Heart right ventricle (tissue), 16 donors: ENCODE results near the gene FAM32A. TPM values are rescaled to one million over a fixed set of nuclear protein-coding genes. Genes with fewer than 3 reads are reported as not detected.

Experiments used
- ATAC-seq, 8 donors: fragments of 200-7000 bp; cut with Tn5 transposase; one replicate each; pipeline ENCODE4 v1.9.1; 2020; ENCODE audit warnings: mild to moderate bottlenecking in 8 of 8, moderate library complexity in 8 of 8, moderate number of reproducible peaks in 1 of 8
- DNase-seq, 2 donors: peaks; one replicate each; pipeline ENCODE4 v3.0.0-alpha.2; 2020
- H3K27ac ChIP-seq, 10 donors: fragments of 200-600 bp; sonication (generic) in 2 of 10; one replicate each; pipeline versions ENCODE4 v1.5.0 to v1.8.0; 2020 to 2022; ENCODE audit warnings: mild to moderate bottlenecking in 3 of 10
- H3K27me3 ChIP-seq, 7 donors: fragments of 200-600 bp; one replicate each; pipeline ENCODE4 v1.8.0; 2021 to 2022; ENCODE audit warnings: mild to moderate bottlenecking in 2 of 7
- H3K36me3 ChIP-seq, 9 donors: fragments of 200-600 bp; sonication (generic) in 1 of 9; one replicate each; pipeline versions ENCODE4 v1.5.0 to v1.8.0; 2020 to 2022; ENCODE audit warnings: mild to moderate bottlenecking in 2 of 9
- H3K4me1 ChIP-seq, 9 donors: fragments of 200-600 bp; sonication (generic) in 1 of 9; one replicate each; pipeline versions ENCODE4 v1.5.0 to v1.8.0; 2020 to 2022; ENCODE audit warnings: mild to moderate bottlenecking in 4 of 9
- H3K4me3 ChIP-seq, 10 donors: fragments of 200-600 bp; sonication (generic) in 2 of 10; one replicate each; pipeline versions ENCODE4 v1.5.0 to v1.8.0; 2020 to 2022; ENCODE audit warnings: mild to moderate bottlenecking in 7 of 10, moderate library complexity in 2 of 10
- H3K9me3 ChIP-seq, 11 donors: fragments of 200-600 bp in 10 of 11; sonication (generic) in 2 of 11; one replicate each; pipeline versions ENCODE4 v1.5.0 to v1.8.0; 2013 to 2022; ENCODE audit warnings: mild to moderate bottlenecking in 2 of 11, control low read depth in 1 of 11, moderate library complexity in 1 of 11
- WGBS, 2 donors: extraction: QIAGEN DNeasy Blood & Tissue Kit; methylation state at CpG; one replicate each; pipeline ENCODE4 v1.1.7; 2013; ENCODE audit warnings: inconsistent platforms in 1 of 2; 5-methylcytosine and 5-hydroxymethylcytosine counted together
- intact Hi-C, 10 donors: fragments of 100-400 bp; cut with DNase I; formaldehyde crosslinking; loops; one replicate each; pipeline versions ENCODE4 v1.11.1 to v1.14.2; 2022
- polyA plus RNA-seq, 2 donors: library from polyadenylated mRNA; stranded (reverse); fragments of 200-250 nt; gene quantifications; one replicate each; pipeline ENCODE4 v1.2.3, GENCODE V29; 2013
- total RNA-seq, 10 donors: library from RNA; stranded (reverse); fragmentation: NEBNext Ultra II Directional in 3 of 10; extraction: Animal tissue kit (Norgen Biotek cat#: 25700) in 3 of 10; gene quantifications; one replicate each; pipeline versions ENCODE4 v1.2.1 to v1.2.4, GENCODE V29; 2021 to 2023
- TF ChIP-seq, protein P1 (sequence below), 9 donors: fragments of 200-600 bp; sonication (generic) in 2 of 9; IDR thresholded peaks; one replicate each; pipeline versions ENCODE4 v1.5.0 to v1.8.0; 2021 to 2022; ENCODE audit warnings: antibody characterized with exemption in 9 of 9, mild to moderate bottlenecking in 5 of 9, moderate library complexity in 1 of 9
- donor health status: Arrhythmogenic right ventricular cardiomyopathy.
- donor health status: ischemic (EF 13 %, LVEDD 7.1; RV severe dilation, severe dysfunction).
- donor health status: healthy with polysubstance abuse.
- donor health status: DM: no; HTN: yes; CAD: no.
- donor health status: DM: no; HTN: no; CAD: no.
- donor health status: ischemic (EF 25% LVEDD 6.9; RV normal size, moderate dysfunction).
- donor health status: ischemic (EF 25% LVEDD 5.7; RV mildly dilated, moderate dysfunction).
- donor health status: healthy.
- donor health status: DM: yes; HTN: yes; CAD: no.
- donor health status: Ischemic cardiomyopathy.
- donor health status: ischemic (EF 35%, LVEDD 5.7; RV mildly dilated, moderate dysfunction).
- donor health status: nonischemic (EF 11% LVEDD 7.7; RV severe dilation, severe dysfunction).
- donor health status: DM: yes; HTN: yes; CAD: no.
- donor health status: PGD.
- donor health status: ischemic (EF 29% LVEDD 5.4; RV normal size, mild dysfunction).
- donor health status: nonischemic (EF 23%, LVEDD 6.1; RV moderate dilation, normal function).

The FAM32A gene
- total and polyA plus RNA-seq, 12 donors, result 27.0 to 75.0 (median 34.3) TPM

- ATAC-seq (no peak), DNase-seq (no peak)
- Histone ChIP-seq H3K36me3 (no peaks in the 10 kb centered on the region), H3K27ac (peak overlapping the region in 1 of 10 donors; percentile 40), H3K4me1 (peaks cover 0 to 47% (median 0%) of the 10 kb centered on the region in 9 donors), H3K27me3 (peaks cover 0 to 18% (median 11%) of the 10 kb centered on the region in 7 donors), H3K4me3 (no peak overlapping the region), H3K9me3 (no peaks in the 10 kb centered on the region)
- intact Hi-C loops, result no loop called here
- TF ChIP-seq, protein P1, sequence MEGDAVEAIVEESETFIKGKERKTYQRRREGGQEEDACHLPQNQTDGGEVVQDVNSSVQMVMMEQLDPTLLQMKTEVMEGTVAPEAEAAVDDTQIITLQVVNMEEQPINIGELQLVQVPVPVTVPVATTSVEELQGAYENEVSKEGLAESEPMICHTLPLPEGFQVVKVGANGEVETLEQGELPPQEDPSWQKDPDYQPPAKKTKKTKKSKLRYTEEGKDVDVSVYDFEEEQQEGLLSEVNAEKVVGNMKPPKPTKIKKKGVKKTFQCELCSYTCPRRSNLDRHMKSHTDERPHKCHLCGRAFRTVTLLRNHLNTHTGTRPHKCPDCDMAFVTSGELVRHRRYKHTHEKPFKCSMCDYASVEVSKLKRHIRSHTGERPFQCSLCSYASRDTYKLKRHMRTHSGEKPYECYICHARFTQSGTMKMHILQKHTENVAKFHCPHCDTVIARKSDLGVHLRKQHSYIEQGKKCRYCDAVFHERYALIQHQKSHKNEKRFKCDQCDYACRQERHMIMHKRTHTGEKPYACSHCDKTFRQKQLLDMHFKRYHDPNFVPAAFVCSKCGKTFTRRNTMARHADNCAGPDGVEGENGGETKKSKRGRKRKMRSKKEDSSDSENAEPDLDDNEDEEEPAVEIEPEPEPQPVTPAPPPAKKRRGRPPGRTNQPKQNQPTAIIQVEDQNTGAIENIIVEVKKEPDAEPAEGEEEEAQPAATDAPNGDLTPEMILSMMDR (IDR thresholded peaks at IDR 0.05), result no peak
- 53 to 59% methylated on average over 13 of the region's 13 CpGs for WGBS, 2 donors
Measured at GRCh38 chr19:16139752-16140151, 45.5 kb upstream of the FAM32A start.

- ATAC-seq, result no peak
Measured at GRCh38 chr19:16141043-16141442, 44.2 kb upstream of the FAM32A start.

GRCh38 chr19:16142032-16142580 lies 43.1 kb upstream of the FAM32A start:
- intact Hi-C loops, result no loop called here
- peaks cover 0 to 54% (median 0%) of the 10 kb centered on the region in 9 donors for H3K4me1 ChIP-seq
- no peak overlapping the region for H3K4me3 ChIP-seq
- DNase-seq, result no peak
- ATAC-seq, result no peak
- WGBS, 2 donors, result 82 to 89% methylated on average over 9 of the region's 9 CpGs
- H3K27ac ChIP-seq, result peak overlapping the region in 1 of 10 donors; percentile 86
- H3K9me3 ChIP-seq, result no peaks in the 10 kb centered on the region
- H3K36me3 ChIP-seq, result no peaks in the 10 kb centered on the region
- H3K27me3 ChIP-seq, result peaks cover 0 to 19% (median 11%) of the 10 kb centered on the region in 7 donors
- TF ChIP-seq, protein P1 (IDR thresholded peaks at IDR 0.05), result no peak

More at GRCh38 chr19:16141043-16141442, 44.2 kb upstream of the FAM32A start:
- Histone ChIP-seq H3K27me3 (peaks cover 0 to 19% (median 11%) of the 10 kb centered on the region in 7 donors), H3K27ac (peak overlapping the region in 1 of 10 donors; percentile 86), H3K9me3 (no peaks in the 10 kb centered on the region), H3K4me1 (peaks cover 0 to 51% (median 0%) of the 10 kb centered on the region in 9 donors), H3K36me3 (no peaks in the 10 kb centered on the region), H3K4me3 (no peak overlapping the region)
- TF ChIP-seq, protein P1 (IDR thresholded peaks at IDR 0.05), result no peak
- 64 to 66% methylated on average over 4 of the region's 4 CpGs for WGBS, 2 donors
- DNase-seq, result no peak
- intact Hi-C loops, result no loop called here

DNA sequence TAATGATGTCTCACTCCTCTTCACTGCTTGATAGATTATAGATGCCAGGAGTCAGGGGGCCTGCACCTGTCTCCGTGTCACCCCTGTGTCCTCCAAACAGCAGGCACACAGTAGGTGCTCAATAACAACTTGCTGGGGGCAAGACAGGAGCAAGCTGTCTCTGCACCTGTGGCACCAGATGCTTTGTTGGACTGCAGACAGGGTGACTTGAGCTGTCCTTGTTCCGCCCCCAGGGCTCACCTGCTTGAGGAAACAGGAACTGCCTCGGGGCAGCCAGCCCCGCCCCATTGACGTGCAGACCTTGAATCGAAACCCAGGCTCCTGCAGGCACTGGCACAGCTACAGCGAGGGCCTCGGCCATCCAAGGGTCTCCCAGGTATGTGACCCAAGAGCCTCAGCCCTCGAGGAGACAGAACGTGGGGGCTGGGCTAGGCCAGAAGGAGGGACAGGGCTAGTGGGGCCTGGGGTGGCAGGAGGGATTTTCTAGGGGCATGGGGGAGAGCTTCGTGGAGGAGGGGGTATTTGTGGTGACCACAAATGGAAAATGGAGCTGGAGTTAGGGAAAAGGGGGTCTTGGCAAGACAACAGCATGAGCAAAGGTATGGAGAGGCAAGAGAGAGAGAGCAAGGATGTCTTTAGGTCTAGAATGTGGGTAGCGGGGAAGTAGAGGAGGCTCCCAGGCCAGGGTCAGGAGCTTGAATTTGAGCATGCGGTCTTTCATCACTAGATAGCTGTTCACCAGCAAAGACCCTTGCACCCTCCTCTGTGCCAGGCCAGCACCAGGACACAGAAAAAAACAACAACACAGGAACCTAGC lies 41.6 kb upstream of the FAM32A start, which contains the start of gene HSH2D:
Gene HSH2D (plus strand): TSS at position 287 of the 817 bp plus-strand sequence. CDS start 5,066 bp downstream, outside the sequence.
- ATAC-seq (peak in 4 of 8 donors; percentile 51 to 69 (median 53)), DNase-seq (peak in 1 of 2 donors; percentile 30)
- H3K9me3 ChIP-seq, result no peaks in the 10 kb centered on the region
- TF ChIP-seq, protein P1 (IDR thresholded peaks at IDR 0.05), result no peak
- 41 to 45% methylated on average over 13 of the region's 13 CpGs for WGBS, 2 donors
- no peaks in the 10 kb centered on the region for H3K36me3 ChIP-seq
- peak within 1 kb of the TSS in 2 of 10 donors; percentile 40 to 86 for H3K27ac ChIP-seq
- peak within 1 kb of the TSS in 2 of 10 donors; percentile 15 to 49 for H3K4me3 ChIP-seq
- H3K4me1 ChIP-seq, result peaks cover 0 to 67% (median 0%) of the 10 kb centered on the region in 9 donors
- peaks cover 0 to 19% (median 11%) of the 10 kb centered on the region in 7 donors for H3K27me3 ChIP-seq
- intact Hi-C loops, result no loop called here
